SK-N-SH (cell line): ENCODE data around the gene MRPL17. TPM values are rescaled to one million over a fixed set of nuclear protein-coding genes. Genes with fewer than 3 reads are reported as not detected.

Experiments
- CTCF ChIA-PET: fragments of 300-600, 350-600 bp; formaldehyde crosslinking; extraction: SDS; loops from one replicate; lab custom pipeline; 2021; lab: Yijun Ruan, JAX
- POLR2A ChIA-PET: fragments of 350-600 bp; sonication (Branson Sonifier 250); formaldehyde crosslinking; extraction: SDS; loops from one replicate; lab custom pipeline; 2020; ENCODE audit warnings: antibody characterized with exemption, inconsistent platforms; lab: Yijun Ruan, JAX
- DNase-seq: peaks from one replicate; pipeline ENCODE4 v3.0.0; 2012
- H2AFZ ChIP-seq: fragments of 200-600 bp; sonication (generic); 2 replicates; pipeline ENCODE4 v1.8.1; 2016; ENCODE audit warnings: antibody characterized with exemption, mild to moderate bottlenecking, low read depth
- H3F3A ChIP-seq: fragments of 200-600 bp; sonication (generic); replicated peaks from 2 replicates; pipeline ENCODE3; 2016; ENCODE audit warnings: antibody characterized with exemption, mild to moderate bottlenecking; ENCODE audit not compliant: insufficient read depth
- H3K27ac ChIP-seq, 2 experiments: fragments of 200-500 bp in 1 of 2; fragments of 200-600 bp in 1 of 2; sonication (Bioruptor generic) in 1 of 2; sonication (generic), shearing (Covaris generic) in 1 of 2; 2 replicates each; pipeline versions ENCODE4 v1.5.1 to v1.6.1; 2014 to 2016; ENCODE audit warnings: low read depth in 2 of 2, inconsistent platforms in 1 of 2, low read length in 1 of 2, mild to moderate bottlenecking in 1 of 2, mixed read lengths in 1 of 2
- H3K27me3 ChIP-seq: fragments of 200-600 bp; sonication (generic), shearing (Covaris generic); 2 replicates; pipeline ENCODE4 v1.6.1; 2016; ENCODE audit warnings: mixed run types; ENCODE audit not compliant: insufficient read depth
- H3K36me3 ChIP-seq, 2 experiments: fragments of 200-500 bp in 1 of 2; fragments of 200-600 bp in 1 of 2; sonication (Bioruptor generic) in 1 of 2; sonication (generic) in 1 of 2; replicated peaks in 1 of 2; 2 replicates each; pipeline versions ENCODE3 to v1.5.1; 2014 to 2016; ENCODE audit warnings: low read length in 1 of 2, mild to moderate bottlenecking in 1 of 2; ENCODE audit not compliant: insufficient read depth in 2 of 2, control insufficient read depth in 1 of 2
- H3K4me1 ChIP-seq, 2 experiments: fragments of 200-500 bp in 1 of 2; fragments of 200-600 bp in 1 of 2; sonication (Bioruptor generic) in 1 of 2; sonication (generic), shearing (Covaris generic) in 1 of 2; 2 replicates each; pipeline versions ENCODE4 v1.5.1 to v1.6.1; 2014 to 2016; ENCODE audit warnings: low read depth in 1 of 2, low read length in 1 of 2, mixed run types in 1 of 2; ENCODE audit not compliant: insufficient read depth in 2 of 2, control insufficient read depth in 1 of 2
- H3K4me2 ChIP-seq: fragments of 200-600 bp; sonication (generic), shearing (Covaris generic); 2 replicates; pipeline ENCODE4 v1.6.1; 2017; ENCODE audit warnings: mixed run types
- H3K4me3 ChIP-seq, 2 experiments: fragments of 200-500 bp in 1 of 2; fragments of 200-600 bp in 1 of 2; sonication (Bioruptor generic) in 1 of 2; sonication (generic), shearing (Covaris generic) in 1 of 2; 2 replicates each; pipeline versions ENCODE4 v1.5.1 to v1.8.1; 2014 to 2016; ENCODE audit warnings: low read depth in 2 of 2, inconsistent platforms in 1 of 2, low read length in 1 of 2, mild to moderate bottlenecking in 1 of 2, mixed read lengths in 1 of 2, moderate library complexity in 1 of 2
- H3K79me2 ChIP-seq: fragments of 200-600 bp; sonication (generic); 2 replicates; pipeline ENCODE4 v1.8.1; 2017; ENCODE audit warnings: mild to moderate bottlenecking; ENCODE audit not compliant: insufficient read depth
- H3K9ac ChIP-seq: fragments of 200-600 bp; sonication (generic); 2 replicates; pipeline ENCODE4 v1.6.1; 2017; ENCODE audit warnings: mixed run types
- H3K9me2 ChIP-seq: fragments of 200-600 bp; sonication (generic); 2 replicates; pipeline ENCODE4 v1.6.1; 2017; ENCODE audit warnings: mixed run types
- H3K9me3 ChIP-seq: fragments of 200-600 bp; sonication (generic); 2 replicates; pipeline ENCODE4 v1.6.1; 2017; ENCODE audit warnings: mixed run types, mild to moderate bottlenecking, moderate library complexity
- H4K20me1 ChIP-seq: fragments of 200-600 bp; sonication (generic); 2 replicates; pipeline ENCODE4 v1.6.1; 2017; ENCODE audit warnings: mild to moderate bottlenecking, mixed run types; ENCODE audit not compliant: insufficient read depth
- CTCF ChIP-seq: fragments of 200-600 bp; sonication (generic); IDR thresholded peaks from 2 replicates; pipeline ENCODE4 v1.6.1; 2017; ENCODE audit warnings: antibody characterized with exemption, mild to moderate bottlenecking, moderate library complexity
- FOXJ3 ChIP-seq: sonication (generic); formaldehyde crosslinking; IDR thresholded peaks from 2 replicates; pipeline ENCODE4 v1.5.1; 2020; ENCODE audit warnings: mild to moderate bottlenecking, missing genetic modification reagents
- GABPA ChIP-seq: IDR thresholded peaks from 2 replicates; pipeline ENCODE4 v1.4.0; 2012; ENCODE audit warnings: low read depth, mild to moderate bottlenecking
- GATA2 ChIP-seq: sonication (generic); formaldehyde crosslinking; IDR thresholded peaks from 2 replicates; pipeline ENCODE4 v1.5.0; 2020; ENCODE audit warnings: mild to moderate bottlenecking, missing genetic modification reagents
- NFIC ChIP-seq: IDR thresholded peaks from 2 replicates; pipeline ENCODE4 v1.4.0; 2012; ENCODE audit warnings: borderline replicate concordance
- NRF1 ChIP-seq: IDR thresholded peaks from 2 replicates; pipeline ENCODE4 v1.6.1; 2012; ENCODE audit warnings: low read depth, mild to moderate bottlenecking, low read length
- RAD21 ChIP-seq: IDR thresholded peaks from 2 replicates; pipeline ENCODE4 v1.6.1; 2012; ENCODE audit warnings: mild to moderate bottlenecking, low read length
- REST ChIP-seq: IDR thresholded peaks from 2 replicates; pipeline ENCODE4 v1.6.1; 2012; ENCODE audit warnings: mild to moderate bottlenecking, low read depth, low read length, moderate library complexity
- RFX5 ChIP-seq: IDR thresholded peaks from 2 replicates; pipeline ENCODE4 v1.6.1; 2012; ENCODE audit warnings: mild to moderate bottlenecking, improper control_type of control experiment, low read length
- TAF1 ChIP-seq: IDR thresholded peaks from 2 replicates; pipeline ENCODE4 v1.6.1; 2012; ENCODE audit warnings: low read depth, mild to moderate bottlenecking, low read length, moderate library complexity, borderline replicate concordance
- TEAD4 ChIP-seq: IDR thresholded peaks from 2 replicates; pipeline ENCODE4 v1.4.0; 2012; ENCODE audit warnings: mild to moderate bottlenecking, borderline replicate concordance; ENCODE audit not compliant: insufficient read depth
- USF1 ChIP-seq: IDR thresholded peaks from 2 replicates; pipeline ENCODE4 v1.4.0; 2012; ENCODE audit warnings: low read depth, borderline replicate concordance
- YY1 ChIP-seq: IDR thresholded peaks from 2 replicates; pipeline ENCODE4 v1.4.0; 2012; ENCODE audit warnings: low read depth, mild to moderate bottlenecking
- WGBS: methylation state at CpG from one replicate; pipeline ENCODE4 v1.1.6; 2017; ENCODE audit warnings: low lambda C conversion rate; 5-methylcytosine and 5-hydroxymethylcytosine counted together
- polyA plus RNA-seq, 3 experiments: library from polyadenylated mRNA; depleted of rRNA; stranded (reverse); fragments of >200 nt; gene quantifications; 2 replicates each; pipeline ENCODE4 v1.2.3, GENCODE V29; 2012
- TF ChIP-seq, protein P1 (sequence below): IDR thresholded peaks from 2 replicates; pipeline ENCODE4 v1.4.0; 2012; ENCODE audit warnings: low read depth

Gene MRPL17
- polyA plus RNA-seq, 1 of the 3 experiments (the other 2 are of a cell fraction): 88.6 TPM

DNA sequence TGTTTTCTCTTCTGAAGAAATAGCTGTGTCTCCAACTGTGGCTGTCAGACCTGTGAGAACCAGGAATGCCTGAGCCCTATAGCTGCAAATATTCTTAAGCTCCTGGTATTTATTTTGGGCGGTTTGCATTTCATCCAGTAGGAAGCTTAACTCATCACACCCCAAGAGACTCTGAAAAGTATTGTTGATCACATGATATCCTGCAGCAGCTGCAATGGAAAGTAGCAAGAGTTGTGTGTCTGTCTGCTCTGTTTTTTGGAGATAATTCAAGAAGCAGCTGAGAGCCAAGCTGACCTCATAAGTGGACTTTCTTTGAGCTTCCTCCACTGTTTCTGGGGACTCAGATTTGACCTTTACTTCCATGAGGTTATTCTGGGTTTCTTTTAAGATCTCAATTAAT, 36.4 kb upstream of the MRPL17 start:
- Histone ChIP-seq H4K20me1 (no peaks in the 10 kb centered on the region), H3K4me1 (no peaks in the 10 kb centered on the region), H3K4me3 (no peak overlapping the region), H2AFZ (no peak overlapping the region), H3K9me2 (no peaks in the 10 kb centered on the region), H3K4me2 (no peak overlapping the region), H3K27ac (no peak overlapping the region), H3F3A (no peaks in the 10 kb centered on the region), H3K36me3 (no peaks in the 10 kb centered on the region), H3K27me3 (peaks cover 26% of the 10 kb centered on the region; the same call in 1 of the 2 replicates), H3K79me2 (no peaks in the 10 kb centered on the region), H3K9ac (no peak overlapping the region), H3K9me3 (no peaks in the 10 kb centered on the region)
- no peak for TF ChIP-seq CTCF
- no peak for TF ChIP-seq USF1
- no peak for TF ChIP-seq RFX5
- no peak for TF ChIP-seq REST
- TF ChIP-seq RAD21: no peak
- no peak for TF ChIP-seq FOXJ3
- TF ChIP-seq, protein P1, sequence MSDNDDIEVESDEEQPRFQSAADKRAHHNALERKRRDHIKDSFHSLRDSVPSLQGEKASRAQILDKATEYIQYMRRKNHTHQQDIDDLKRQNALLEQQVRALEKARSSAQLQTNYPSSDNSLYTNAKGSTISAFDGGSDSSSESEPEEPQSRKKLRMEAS: no peak
- no peak for TF ChIP-seq NRF1
- no peak for TF ChIP-seq TEAD4
- POLR2A ChIA-PET: no interaction called here
- no peak for DNase-seq
- CTCF ChIA-PET: interaction anchor here (1.1 to 1.6 kb wide), 4 partner anchors 13 to 93 kb away, joined by 3 to 6 read pairs (median 4); no protein-coding TSS in a partner anchor
- WGBS: 0% methylated on average over 1 of the region's 1 CpG

- TF ChIP-seq YY1: no peak
- no peak for TF ChIP-seq GABPA
- TF ChIP-seq NFIC: no peak
- no peak for TF ChIP-seq GATA2 (CRISPR knock-in tag)
- TF ChIP-seq USF1: no peak
- TF ChIP-seq TAF1: no peak
- TF ChIP-seq RAD21: no peak
- no peak overlapping the region for H3K4me3 ChIP-seq
- ChIA-PET CTCF (interaction anchor here (1.1 to 1.8 kb wide), 4 partner anchors 12 to 274 kb away, joined by 3 to 14 read pairs (median 4); no protein-coding TSS in a partner anchor), POLR2A (no interaction called here)
- H3K9me2 ChIP-seq: no peaks in the 10 kb centered on the region
- 48% methylated on average over 2 of the region's 3 CpGs for WGBS
- H3K27ac ChIP-seq: no peak overlapping the region
- H2AFZ ChIP-seq: no peak overlapping the region
- no peaks in the 10 kb centered on the region for H3F3A ChIP-seq
- H4K20me1 ChIP-seq: no peaks in the 10 kb centered on the region
- H3K79me2 ChIP-seq: no peaks in the 10 kb centered on the region
- no peaks in the 10 kb centered on the region for H3K9me3 ChIP-seq
- H3K36me3 ChIP-seq: no peaks in the 10 kb centered on the region
- no peak for DNase-seq
- H3K9ac ChIP-seq: no peak overlapping the region
- H3K4me1 ChIP-seq: no peaks in the 10 kb centered on the region
- H3K27me3 ChIP-seq: peaks cover 29% of the 10 kb centered on the region; the same call in 1 of the 2 replicates
- H3K4me2 ChIP-seq: no peak overlapping the region
Observed at GRCh38 chr11:6717426-6717825, 34.3 kb upstream of the MRPL17 start.
